Neuronal stem cell (in vitro differentiated cells): ENCODE data around the gene CDHR4.

ENCODE experiments used
- DNase-seq: peaks from one replicate; pipeline ENCODE4 v3.0.0-alpha.2; 2013; ENCODE audit warnings: low spot score
- H2AFZ ChIP-seq: one replicate; pipeline ENCODE4 v1.6.1; 2013; ENCODE audit warnings: mild to moderate bottlenecking, low read length, inconsistent platforms
- H2AK5ac ChIP-seq: 2 replicates; pipeline ENCODE4 v1.6.1; 2013; ENCODE audit warnings: low read depth, mild to moderate bottlenecking, inconsistent platforms, low read length, moderate library complexity, mixed read lengths
- H2BK120ac ChIP-seq: 2 replicates; pipeline ENCODE4 v1.6.1; 2013; ENCODE audit warnings: low read depth, mild to moderate bottlenecking, inconsistent platforms, low read length, moderate library complexity, mixed read lengths
- H2BK12ac ChIP-seq: one replicate; pipeline ENCODE4 v1.6.1; 2013; ENCODE audit warnings: low read length, inconsistent platforms
- H2BK15ac ChIP-seq: 2 replicates; pipeline ENCODE4 v1.6.1; 2013; ENCODE audit warnings: mild to moderate bottlenecking, low read length, inconsistent platforms, mixed read lengths
- H2BK5ac ChIP-seq: one replicate; pipeline ENCODE4 v1.6.1; 2013; ENCODE audit warnings: inconsistent platforms, mild to moderate bottlenecking, low read length, moderate library complexity
- H3K14ac ChIP-seq: one replicate; pipeline ENCODE4 v1.6.1; 2013; ENCODE audit warnings: low read length, inconsistent platforms
- H3K18ac ChIP-seq: 2 replicates; pipeline ENCODE4 v1.6.1; 2013; ENCODE audit warnings: low read length, inconsistent platforms
- H3K23ac ChIP-seq: 2 replicates; pipeline ENCODE4 v1.6.1; 2013; ENCODE audit warnings: low read depth, mild to moderate bottlenecking, mixed read lengths, low read length, inconsistent platforms; ENCODE audit not compliant: poor library complexity
- H3K27ac ChIP-seq: replicated peaks from 3 replicates; pipeline ENCODE4 v1.5.1; 2013; ENCODE audit warnings: low read length, inconsistent platforms
- H3K27me3 ChIP-seq, 3 experiments: 2 replicates each; pipeline ENCODE4 v1.6.1; 2013; ENCODE audit warnings: low read length in 3 of 3, mild to moderate bottlenecking in 2 of 3, inconsistent platforms in 1 of 3, low read depth in 1 of 3, mixed read lengths in 1 of 3, moderate library complexity in 1 of 3; ENCODE audit not compliant: control insufficient read depth in 3 of 3, insufficient read depth in 3 of 3
- H3K36me3 ChIP-seq, 2 donors: replicated peaks in 1 of 2; 2 replicates each; pipeline ENCODE4 v1.6.1; 2013; ENCODE audit warnings: low read length in 2 of 2; ENCODE audit not compliant: control insufficient read depth in 2 of 2, insufficient read depth in 2 of 2
- H3K4ac ChIP-seq: 2 replicates; pipeline ENCODE4 v1.6.1; 2013; ENCODE audit warnings: inconsistent platforms, mild to moderate bottlenecking, low read length, moderate library complexity
- H3K4me1 ChIP-seq, 2 donors: 1 replicate in 1 of 2; 2 replicates in 1 of 2; pipeline ENCODE4 v1.6.1; 2013; ENCODE audit warnings: low read length in 2 of 2, low read depth in 1 of 2; ENCODE audit not compliant: control insufficient read depth in 2 of 2, insufficient read depth in 1 of 2
- H3K4me2 ChIP-seq: one replicate; pipeline ENCODE4 v1.6.1; 2013; ENCODE audit warnings: mild to moderate bottlenecking, low read length, inconsistent platforms; ENCODE audit not compliant: insufficient read depth, poor library complexity, severe bottlenecking
- H3K4me3 ChIP-seq, 2 donors: 2 replicates each; pipeline ENCODE4 v1.5.1; 2013; ENCODE audit warnings: low read length in 2 of 2, mild to moderate bottlenecking in 2 of 2, inconsistent platforms in 1 of 2, moderate library complexity in 1 of 2
- H3K79me1 ChIP-seq: one replicate; pipeline ENCODE4 v1.6.1; 2013; ENCODE audit warnings: low read depth, mild to moderate bottlenecking, inconsistent platforms, low read length, moderate library complexity
- H3K9ac ChIP-seq: one replicate; pipeline ENCODE4 v1.6.1; 2013; ENCODE audit warnings: mild to moderate bottlenecking, low read depth, low read length, inconsistent platforms; ENCODE audit not compliant: poor library complexity
- H3K9me3 ChIP-seq, 2 donors: replicated peaks in 1 of 2; 2 replicates each; pipeline versions ENCODE3 to v1.6.1; 2013; ENCODE audit warnings: low read length in 2 of 2, mild to moderate bottlenecking in 2 of 2, inconsistent platforms in 1 of 2, low read depth in 1 of 2, mixed read lengths in 1 of 2, moderate library complexity in 1 of 2; ENCODE audit not compliant: control insufficient read depth in 2 of 2, insufficient read depth in 1 of 2
- H4K8ac ChIP-seq: one replicate; pipeline ENCODE4 v1.6.1; 2013; ENCODE audit warnings: low read depth, mild to moderate bottlenecking, inconsistent platforms, low read length, moderate library complexity
- H4K91ac ChIP-seq: one replicate; pipeline ENCODE4 v1.6.1; 2013; ENCODE audit warnings: low read length, low read depth, mild to moderate bottlenecking, inconsistent platforms; ENCODE audit not compliant: poor library complexity
- WGBS, 2 donors: extraction: QIAGEN DNeasy Blood & Tissue Kit; methylation state at CpG; one replicate each; pipeline ENCODE4 v1.1.7; 2013; ENCODE audit warnings: missing lambda C conversion rate in 2 of 2, mixed read lengths in 1 of 2; ENCODE audit not compliant: insufficient read length in 2 of 2, insufficient replicate concordance in 1 of 2; ENCODE audit errors: extremely low coverage in 2 of 2; 5-methylcytosine and 5-hydroxymethylcytosine counted together

The CDHR4 gene

GRCh38 chr3:49787536-49787935 is 12.1 kb downstream of the CDHR4 start:
- no peaks in the 10 kb centered on the region for H3K79me1 ChIP-seq
- H2BK5ac ChIP-seq: no peak overlapping the region

GRCh38 chr3:49787182-49787464 is 12.6 kb downstream of the CDHR4 start:
- no peak overlapping the region for H4K8ac ChIP-seq
- H3K9me3 ChIP-seq: no peaks in the 10 kb centered on the region
- H3K14ac ChIP-seq: no peak overlapping the region
- no peak overlapping the region for H2BK5ac ChIP-seq
- no peaks in the 10 kb centered on the region for H3K79me1 ChIP-seq
- no peak overlapping the region for H3K18ac ChIP-seq
- WGBS, 2 donors: no CpG with 5 or more reads among the region's 3 CpGs
- H2AK5ac ChIP-seq: peak overlapping the region; percentile 43
- peak overlapping the region; percentile 84 for H2AFZ ChIP-seq
- H2BK120ac ChIP-seq: no peak overlapping the region
- H3K4me1 ChIP-seq: peaks cover 11% of the 10 kb centered on the region in 2 donors
- no peak overlapping the region for H2BK12ac ChIP-seq
- H3K4ac ChIP-seq: no peak overlapping the region
- no peaks in the 10 kb centered on the region for H3K27me3 ChIP-seq
- H2BK15ac ChIP-seq: peak overlapping the region; percentile 1
- H4K91ac ChIP-seq: no peak overlapping the region
- no peak overlapping the region for H3K27ac ChIP-seq
- peak overlapping the region; percentile 73 to 97 for H3K4me3 ChIP-seq
- no peak overlapping the region for H3K9ac ChIP-seq
- DNase-seq: no peak
- H3K23ac ChIP-seq: no peak overlapping the region
- H3K36me3 ChIP-seq: peaks cover 5 to 21% of the 10 kb centered on the region in 2 donors
- H3K4me2 ChIP-seq: no peak overlapping the region

More at GRCh38 chr3:49787536-49787935, 12.1 kb downstream of the CDHR4 start:
- no peak overlapping the region for H3K14ac ChIP-seq
- no CpG with 5 or more reads among the region's 5 CpGs for WGBS, 2 donors
- H3K9ac ChIP-seq: no peak overlapping the region
- no peaks in the 10 kb centered on the region for H3K9me3 ChIP-seq
- DNase-seq: no peak
- H3K27me3 ChIP-seq: peaks cover 0 to 2% (median 0%) of the 10 kb centered on the region in 3 experiments
- H3K4me3 ChIP-seq: no peak overlapping the region
- no peak overlapping the region for H3K18ac ChIP-seq
- no peak overlapping the region for H4K91ac ChIP-seq
- no peak overlapping the region for H3K4me2 ChIP-seq
- no peak overlapping the region for H2AFZ ChIP-seq
- no peak overlapping the region for H3K23ac ChIP-seq
- H4K8ac ChIP-seq: no peak overlapping the region
- H3K4ac ChIP-seq: no peak overlapping the region
- H2BK120ac ChIP-seq: no peak overlapping the region
- no peak overlapping the region for H2BK12ac ChIP-seq
- H3K4me1 ChIP-seq: peaks cover 11% of the 10 kb centered on the region in 2 donors
- no peak overlapping the region for H2AK5ac ChIP-seq
- no peak overlapping the region for H2BK15ac ChIP-seq
- peaks cover 2 to 17% of the 10 kb centered on the region in 2 donors for H3K36me3 ChIP-seq
- no peak overlapping the region for H3K27ac ChIP-seq

GRCh38 chr3:49786357-49787181 is 13.1 kb downstream of the CDHR4 start, which contains the start of gene IP6K1:
IP6K1 (minus strand) TSS chr3:49786542; CDS start chr3:49748040, 38,502 bp downstream.
- H4K8ac ChIP-seq: peak within 1 kb of the TSS; percentile 5
- peak within 1 kb of the TSS; percentile 89 for H2AFZ ChIP-seq
- peaks cover 6 to 26% of the 10 kb centered on the region in 2 donors for H3K36me3 ChIP-seq
- peak within 1 kb of the TSS; percentile 1 for H2BK15ac ChIP-seq
- peak within 1 kb of the TSS; percentile 43 for H2AK5ac ChIP-seq
- H3K4me1 ChIP-seq: peaks cover 11 to 12% of the 10 kb centered on the region in 2 donors
- H3K27me3 ChIP-seq: no peaks in the 10 kb centered on the region
- no peak within 1 kb of the TSS for H2BK5ac ChIP-seq
- H3K18ac ChIP-seq: peak within 1 kb of the TSS; percentile 95
- peaks cover 1% of the 10 kb centered on the region for H3K79me1 ChIP-seq
- DNase-seq: peak; percentile 100
- H3K23ac ChIP-seq: peak within 1 kb of the TSS; percentile 26
- peak within 1 kb of the TSS; percentile 65 for H3K27ac ChIP-seq
- H2BK120ac ChIP-seq: no peak within 1 kb of the TSS
- H2BK12ac ChIP-seq: no peak within 1 kb of the TSS
- peak within 1 kb of the TSS; percentile 75 for H3K4me2 ChIP-seq
- peak within 1 kb of the TSS; percentile 30 for H3K4ac ChIP-seq
- no peaks in the 10 kb centered on the region for H3K9me3 ChIP-seq
- WGBS, 2 donors: no CpG with 5 or more reads among the region's 55 CpGs
- peak within 1 kb of the TSS; percentile 47 for H3K14ac ChIP-seq
- H4K91ac ChIP-seq: no peak within 1 kb of the TSS
- H3K4me3 ChIP-seq: peak within 1 kb of the TSS; percentile 88 to 97
- H3K9ac ChIP-seq: peak within 1 kb of the TSS; percentile 94

- Histone ChIP-seq H2BK120ac (no peak overlapping the region), H3K14ac (peak overlapping the region; percentile 47), H2BK5ac (no peak overlapping the region), H3K4me3 (peak overlapping the region; percentile 88 to 97), H3K9me3 (no peaks in the 10 kb centered on the region), H3K79me1 (peaks cover 2% of the 10 kb centered on the region), H2AFZ (peak overlapping the region; percentile 89), H3K4ac (no peak overlapping the region), H2BK15ac (no peak overlapping the region), H4K91ac (no peak overlapping the region), H3K4me1 (peaks cover 7 to 11% of the 10 kb centered on the region in 2 donors), H3K18ac (peak overlapping the region; percentile 95), H3K27me3 (no peaks in the 10 kb centered on the region), H3K27ac (peak overlapping the region; percentile 65), H2AK5ac (no peak overlapping the region), H3K4me2 (peak overlapping the region; percentile 75), H2BK12ac (no peak overlapping the region), H4K8ac (no peak overlapping the region), H3K36me3 (peaks cover 8 to 34% of the 10 kb centered on the region in 2 donors), H3K9ac (peak overlapping the region; percentile 94), H3K23ac (peak overlapping the region; percentile 26)
- DNase-seq: peak; percentile 48
- WGBS, 2 donors: no CpG with 5 or more reads among the region's 50 CpGs
Observed at GRCh38 chr3:49785565-49786356, 13.9 kb downstream of the CDHR4 start.
